Measurements from ENCODE around the gene BMP7.

DNA sequence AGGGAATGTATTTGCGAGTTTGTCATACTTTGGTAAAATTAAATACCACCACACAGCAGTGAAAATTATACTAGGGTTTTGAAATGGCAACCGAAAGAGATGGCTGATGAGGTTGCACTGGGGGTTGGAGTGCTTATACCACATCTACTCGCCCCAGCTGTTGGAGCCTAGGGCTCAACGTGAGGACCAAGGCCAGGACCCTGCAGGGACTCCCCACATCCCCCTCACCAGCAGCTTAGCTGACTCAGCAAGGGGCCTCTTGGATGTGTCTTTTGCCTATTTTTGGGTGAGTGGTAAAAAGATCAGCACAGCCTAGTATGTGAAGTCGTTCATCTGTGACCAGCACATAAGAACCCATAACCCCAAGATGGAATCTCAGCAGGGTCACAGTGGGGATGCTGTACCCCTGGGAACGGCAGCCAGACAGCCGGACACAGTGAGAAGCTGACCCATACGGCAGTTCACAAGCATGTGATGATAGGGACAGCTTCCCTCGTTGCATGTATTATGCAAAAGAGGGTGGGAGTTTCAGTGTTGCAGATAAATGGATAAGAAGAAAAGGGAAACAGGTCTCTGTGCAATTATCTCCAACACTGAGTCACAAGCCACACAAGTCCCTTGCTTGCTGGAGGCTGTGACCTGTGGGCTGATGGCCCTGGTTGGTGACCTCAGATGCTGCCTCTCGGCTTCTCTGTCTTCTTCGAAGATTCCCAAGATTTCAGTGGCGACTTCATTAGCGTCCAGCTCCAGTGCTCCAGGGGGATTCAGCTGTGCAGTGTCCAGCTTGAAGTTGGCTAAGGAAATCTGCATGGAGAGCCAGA, 42.2 kb upstream of the BMP7 start:
- no peak for TF ChIP-seq ZNF274 (IDR thresholded peaks at IDR 0.05; ENCODE audit: low read depth, low read length)
- no peak for TF ChIP-seq SUZ12 (IDR thresholded peaks at IDR 0.05; ENCODE audit: extremely low read depth, insufficient read depth, insufficient read length)
